ENCODE data around the gene DOP1B.

Gene DOP1B

GRCh38 chr21:36113647-36114428 lies 42.8 kb upstream of the DOP1B start:
- TF ChIP-seq CTCF (IDR thresholded peaks at IDR 0.05; ENCODE audit: insufficient read depth, low read length, poor library complexity, severe bottlenecking): no peak
- TF ChIP-seq EZH2phosphoT487 (conservative IDR thresholded peaks at IDR 0.05; ENCODE audit: low read length): no peak

GRCh38 chr21:36115138-36115730 lies 41.4 kb upstream of the DOP1B start:
- Histone ChIP-seq H3K4me3 (ENCODE audit: insufficient read depth, low read length, poor library complexity, severe bottlenecking) (no peak overlapping the region), H3K9ac (ENCODE audit: low read length) (no peak overlapping the region), H3K79me2 (ENCODE audit: insufficient read depth, low read length) (no peaks in the 10 kb centered on the region), H3K4me2 (ENCODE audit: low read depth, low read length, poor library complexity, severe bottlenecking) (no peak overlapping the region), H3K36me3 (ENCODE audit: low read length) (no peaks in the 10 kb centered on the region), H4K20me1 (ENCODE audit: low read depth, low read length) (no peaks in the 10 kb centered on the region), H3K27ac (ENCODE audit: low read depth, low read length) (no peak overlapping the region), H3K9me3 (ENCODE audit: insufficient read depth, low read length) (no peaks in the 10 kb centered on the region), H3K27me3 (ENCODE audit: low read length) (no peaks in the 10 kb centered on the region), H3K9me2 (replicated peaks; ENCODE audit: insufficient read depth, low read length) (no peaks in the 10 kb centered on the region), H3F3A (ENCODE audit: insufficient read depth) (no peaks in the 10 kb centered on the region), H2AFZ (ENCODE audit: low read depth, low read length, severe bottlenecking) (no peak overlapping the region)
- TF ChIP-seq CTCF (IDR thresholded peaks at IDR 0.05; ENCODE audit: insufficient read depth, low read length, poor library complexity, severe bottlenecking) (no peak), EZH2phosphoT487 (conservative IDR thresholded peaks at IDR 0.05; ENCODE audit: low read length) (no peak)

More at GRCh38 chr21:36113647-36114428, 42.8 kb upstream of the DOP1B start:
- H3K4me3 ChIP-seq (ENCODE audit: insufficient read depth, low read length, poor library complexity, severe bottlenecking): no peak overlapping the region
- H3K9me3 ChIP-seq (ENCODE audit: insufficient read depth, low read length): no peaks in the 10 kb centered on the region
- no peak overlapping the region for H2AFZ ChIP-seq (ENCODE audit: low read depth, low read length, severe bottlenecking)
- no peaks in the 10 kb centered on the region for H3K36me3 ChIP-seq (ENCODE audit: low read length)
- no peaks in the 10 kb centered on the region for H3K79me2 ChIP-seq (ENCODE audit: insufficient read depth, low read length)
- no peaks in the 10 kb centered on the region for H3K27me3 ChIP-seq (ENCODE audit: low read length)
- no peak overlapping the region for H3K4me2 ChIP-seq (ENCODE audit: low read depth, low read length, poor library complexity, severe bottlenecking)
- no peaks in the 10 kb centered on the region for H4K20me1 ChIP-seq (ENCODE audit: low read depth, low read length)
- no peaks in the 10 kb centered on the region for H3F3A ChIP-seq (ENCODE audit: insufficient read depth)
- no peak overlapping the region for H3K27ac ChIP-seq (ENCODE audit: low read depth, low read length)
- H3K9me2 ChIP-seq (replicated peaks; ENCODE audit: insufficient read depth, low read length): no peaks in the 10 kb centered on the region
- no peak overlapping the region for H3K9ac ChIP-seq (ENCODE audit: low read length)

- Histone ChIP-seq H3K9me2 (replicated peaks; ENCODE audit: insufficient read depth, low read length) (no peaks in the 10 kb centered on the region), H2AFZ (ENCODE audit: low read depth, low read length, severe bottlenecking) (no peak overlapping the region), H3K9ac (ENCODE audit: low read length) (no peak overlapping the region), H4K20me1 (ENCODE audit: low read depth, low read length) (no peaks in the 10 kb centered on the region), H3K9me3 (ENCODE audit: insufficient read depth, low read length) (no peaks in the 10 kb centered on the region), H3K36me3 (ENCODE audit: low read length) (no peaks in the 10 kb centered on the region), H3K27ac (ENCODE audit: low read depth, low read length) (no peak overlapping the region), H3K4me3 (ENCODE audit: insufficient read depth, low read length, poor library complexity, severe bottlenecking) (no peak overlapping the region), H3K4me2 (ENCODE audit: low read depth, low read length, poor library complexity, severe bottlenecking) (no peak overlapping the region), H3K27me3 (ENCODE audit: low read length) (no peaks in the 10 kb centered on the region), H3K79me2 (ENCODE audit: insufficient read depth, low read length) (no peaks in the 10 kb centered on the region), H3F3A (ENCODE audit: insufficient read depth) (no peaks in the 10 kb centered on the region)
- no peak for TF ChIP-seq CTCF (IDR thresholded peaks at IDR 0.05; ENCODE audit: insufficient read depth, low read length, poor library complexity, severe bottlenecking)
- TF ChIP-seq EZH2phosphoT487 (conservative IDR thresholded peaks at IDR 0.05; ENCODE audit: low read length): no peak
Observed at GRCh38 chr21:36117286-36117741, 39.3 kb upstream of the DOP1B start.

Measured in SU-DHL-6 (cell line).